Thoracic aorta (tissue), 2 donors: ENCODE data around the gene STAT5B. TPM values are rescaled to one million over a fixed set of nuclear protein-coding genes. Genes with fewer than 3 reads are reported as not detected.
A peak's percentile ranks its signal among the peaks of the same experiment; 100 is the strongest.

ENCODE experiments used
- ATAC-seq: fragments of 150-250 bp; one replicate; pipeline ENCODE4 v1.8.0; 2017; ENCODE audit warnings: low read depth; ENCODE audit not compliant: insufficient number of reproducible peaks, low FRiP score
- DNase-seq: peaks from one replicate; pipeline ENCODE4 v3.0.0-alpha.2; 2020; ENCODE audit warnings: low spot score
- H3K27ac ChIP-seq, 2 donors: fragments of 200-600 bp; sonication (generic); 1 replicate in 1 of 2; 2 replicates in 1 of 2; pipeline ENCODE4 v1.5.1; 2016; ENCODE audit warnings: mild to moderate bottlenecking in 2 of 2, moderate library complexity in 2 of 2
- H3K27me3 ChIP-seq: fragments of 200-600 bp; sonication (generic); replicated peaks from 2 replicates; pipeline ENCODE4 v1.6.0; 2016; ENCODE audit warnings: mild to moderate bottlenecking; ENCODE audit not compliant: insufficient read depth
- H3K36me3 ChIP-seq: fragments of 200-600 bp; sonication (generic); one replicate; pipeline ENCODE4 v1.5.1; 2016
- H3K4me1 ChIP-seq, 2 donors: fragments of 200-600 bp; sonication (generic); 1 replicate in 1 of 2; 2 replicates in 1 of 2; pipeline versions ENCODE4 v1.5.1 to v1.6.0; 2016; ENCODE audit warnings: low read depth in 2 of 2, mild to moderate bottlenecking in 1 of 2; ENCODE audit not compliant: control insufficient read depth in 1 of 2
- H3K4me3 ChIP-seq: fragments of 200-600 bp; sonication (generic); 2 replicates; pipeline ENCODE4 v1.5.1; 2016; ENCODE audit warnings: mild to moderate bottlenecking
- H3K9me3 ChIP-seq: fragments of 200-600 bp; sonication (generic); 2 replicates; pipeline ENCODE4 v1.5.1; 2016
- total RNA-seq, 2 donors: library from RNA; depleted of rRNA; stranded (reverse); fragments of >200 nt; gene quantifications; one replicate each; pipeline versions ENCODE4 v1.1.0 to v1.2.3, GENCODE V29; 2016
- TF ChIP-seq, protein P1 (sequence below): fragments of 200-600 bp; sonication (generic); IDR thresholded peaks from one replicate; pipeline ENCODE4 v1.5.1; 2019; ENCODE audit warnings: antibody characterized with exemption

STAT5B gene
- total RNA-seq, 2 donors from 2014 or later = 95.2 to 117 TPM

GRCh38 chr17:42255445-42255844, 20.7 kb downstream of the STAT5B start:
- Histone ChIP-seq H3K36me3 (no peaks in the 10 kb centered on the region), H3K4me3 (no peak overlapping the region), H3K4me1 (peaks cover 8 to 16% of the 10 kb centered on the region in 2 donors), H3K27ac (no peak overlapping the region), H3K27me3 (no peaks in the 10 kb centered on the region), H3K9me3 (no peaks in the 10 kb centered on the region)
- ATAC-seq = no peak
- TF ChIP-seq, protein P1, sequence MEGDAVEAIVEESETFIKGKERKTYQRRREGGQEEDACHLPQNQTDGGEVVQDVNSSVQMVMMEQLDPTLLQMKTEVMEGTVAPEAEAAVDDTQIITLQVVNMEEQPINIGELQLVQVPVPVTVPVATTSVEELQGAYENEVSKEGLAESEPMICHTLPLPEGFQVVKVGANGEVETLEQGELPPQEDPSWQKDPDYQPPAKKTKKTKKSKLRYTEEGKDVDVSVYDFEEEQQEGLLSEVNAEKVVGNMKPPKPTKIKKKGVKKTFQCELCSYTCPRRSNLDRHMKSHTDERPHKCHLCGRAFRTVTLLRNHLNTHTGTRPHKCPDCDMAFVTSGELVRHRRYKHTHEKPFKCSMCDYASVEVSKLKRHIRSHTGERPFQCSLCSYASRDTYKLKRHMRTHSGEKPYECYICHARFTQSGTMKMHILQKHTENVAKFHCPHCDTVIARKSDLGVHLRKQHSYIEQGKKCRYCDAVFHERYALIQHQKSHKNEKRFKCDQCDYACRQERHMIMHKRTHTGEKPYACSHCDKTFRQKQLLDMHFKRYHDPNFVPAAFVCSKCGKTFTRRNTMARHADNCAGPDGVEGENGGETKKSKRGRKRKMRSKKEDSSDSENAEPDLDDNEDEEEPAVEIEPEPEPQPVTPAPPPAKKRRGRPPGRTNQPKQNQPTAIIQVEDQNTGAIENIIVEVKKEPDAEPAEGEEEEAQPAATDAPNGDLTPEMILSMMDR = no peak
- DNase-seq = no peak

DNA sequence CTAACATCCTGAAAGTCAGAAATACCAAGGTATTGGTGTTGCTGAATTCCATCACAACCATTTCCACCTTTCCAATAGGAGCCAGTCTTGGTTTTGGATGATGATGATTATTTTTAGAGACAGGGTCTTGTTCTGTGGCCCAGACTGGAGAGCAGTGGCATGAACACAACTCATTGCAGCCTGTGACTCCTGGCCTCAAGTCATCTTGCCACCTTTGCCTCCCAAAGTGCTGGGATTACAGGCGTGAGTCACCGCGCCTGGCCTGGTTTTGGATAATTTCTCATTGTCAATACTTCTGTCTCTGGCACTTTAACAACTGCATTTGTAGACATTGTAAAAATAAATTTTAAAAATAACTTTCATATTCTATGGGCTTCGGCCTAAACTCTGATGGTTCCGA, 22.6 kb downstream of the STAT5B start:
- peaks cover 15 to 27% of the 10 kb centered on the region in 2 donors for H3K4me1 ChIP-seq
- DNase-seq (no peak), ATAC-seq (no peak)
- no peaks in the 10 kb centered on the region for H3K36me3 ChIP-seq
- H3K27me3 ChIP-seq = no peaks in the 10 kb centered on the region
- TF ChIP-seq, protein P1 = no peak
- H3K27ac ChIP-seq = no peak overlapping the region
- H3K9me3 ChIP-seq = no peaks in the 10 kb centered on the region
- no peak overlapping the region for H3K4me3 ChIP-seq

DNA sequence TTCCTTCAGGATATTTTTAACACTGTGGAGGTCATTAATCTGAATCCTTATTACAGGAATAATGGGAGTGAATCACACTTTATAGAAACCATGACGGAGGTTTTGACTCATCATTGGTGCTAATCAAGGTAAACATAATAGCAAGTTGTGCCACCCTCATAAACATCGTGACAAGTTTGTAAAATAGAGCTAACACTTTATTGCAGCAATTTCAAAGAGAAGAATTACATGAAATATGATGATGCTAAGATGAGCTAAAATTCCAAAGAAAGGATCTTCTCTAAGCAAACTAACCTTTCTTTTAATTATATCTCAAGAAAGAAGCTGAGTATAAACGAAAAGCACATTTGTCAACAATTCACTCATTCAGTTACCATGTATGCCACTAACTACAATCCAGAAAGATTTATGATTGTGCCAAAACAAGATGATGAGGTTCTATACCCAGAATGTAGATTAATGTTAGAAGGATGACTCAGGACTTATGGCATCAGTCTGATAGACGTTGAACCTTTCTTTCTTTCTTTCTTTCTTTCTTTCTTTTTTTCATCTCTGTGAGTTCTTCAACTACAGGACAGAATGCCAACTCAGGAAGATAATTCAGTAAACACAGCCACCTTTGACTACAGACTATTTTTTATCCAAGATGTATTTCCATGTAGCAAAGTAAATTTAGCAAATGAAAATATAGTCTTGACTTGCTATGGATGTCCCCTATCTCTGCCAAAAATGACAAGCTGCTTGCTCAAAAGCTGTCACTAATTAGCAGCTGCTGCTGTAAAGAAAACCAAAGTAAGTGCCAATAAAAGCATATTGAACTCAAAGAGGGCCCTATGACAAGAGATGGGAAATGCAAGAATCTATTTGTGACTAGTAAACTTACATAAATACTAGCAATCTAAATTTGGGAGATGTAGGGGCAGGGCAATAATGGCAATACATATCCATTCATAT, 23.3 kb downstream of the STAT5B start:
- DNase-seq (no peak), ATAC-seq (no peak)
- Histone ChIP-seq H3K27ac (no peak overlapping the region), H3K9me3 (no peaks in the 10 kb centered on the region), H3K27me3 (no peaks in the 10 kb centered on the region), H3K36me3 (no peaks in the 10 kb centered on the region), H3K4me1 (peaks cover 15 to 32% of the 10 kb centered on the region in 2 donors), H3K4me3 (no peak overlapping the region)
- TF ChIP-seq, protein P1 = no peak

GRCh38 chr17:42251115-42251514, 25.1 kb downstream of the STAT5B start:
- DNase-seq (no peak), ATAC-seq (no peak)
- Histone ChIP-seq H3K27ac (no peak overlapping the region), H3K9me3 (no peaks in the 10 kb centered on the region), H3K4me3 (no peak overlapping the region), H3K27me3 (no peaks in the 10 kb centered on the region), H3K4me1 (peaks cover 15 to 35% of the 10 kb centered on the region in 2 donors), H3K36me3 (no peaks in the 10 kb centered on the region)
- TF ChIP-seq, protein P1 = no peak

DNA sequence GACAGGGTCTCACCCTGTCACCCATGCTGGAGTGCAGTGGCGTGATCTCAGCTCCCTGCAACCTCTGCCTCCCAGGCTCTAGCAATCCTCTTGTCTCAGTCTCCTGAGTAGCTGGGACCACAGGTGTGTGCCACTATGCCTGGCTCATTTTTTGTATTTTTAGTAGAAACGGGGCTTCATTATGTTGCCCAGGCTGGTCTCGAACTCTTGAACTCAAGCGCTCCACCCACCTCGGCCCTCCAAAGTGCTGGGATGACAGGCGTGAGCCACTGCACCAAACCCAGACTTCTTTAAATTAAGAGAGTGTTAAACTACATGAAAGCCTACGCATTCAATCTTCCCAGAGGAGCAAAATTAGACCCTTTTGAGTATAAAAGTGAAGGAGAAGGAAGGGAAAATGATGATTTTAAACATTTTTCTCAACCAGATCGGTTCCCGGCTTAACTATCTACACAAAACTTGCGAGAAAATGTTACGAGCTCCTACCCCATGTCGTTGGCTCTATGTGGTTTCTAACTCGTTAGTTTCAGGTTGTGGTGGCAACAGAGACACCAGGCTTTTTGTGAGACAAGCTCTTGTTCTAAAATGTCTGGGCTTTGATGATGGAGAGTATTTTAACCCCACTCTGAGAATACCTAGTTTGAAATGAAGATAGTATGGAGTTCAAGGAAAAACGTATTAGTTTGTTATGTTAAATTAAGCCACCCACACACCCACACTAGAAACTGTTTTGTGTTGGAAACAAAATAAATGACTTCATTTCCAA, 26.3 kb downstream of the STAT5B start:
- H3K27me3 ChIP-seq = no peaks in the 10 kb centered on the region
- ATAC-seq (no peak), DNase-seq (no peak)
- peaks cover 15 to 35% of the 10 kb centered on the region in 2 donors for H3K4me1 ChIP-seq
- TF ChIP-seq, protein P1 = no peak
- H3K9me3 ChIP-seq = no peaks in the 10 kb centered on the region
- no peak overlapping the region for H3K4me3 ChIP-seq
- H3K36me3 ChIP-seq = no peaks in the 10 kb centered on the region
- peak overlapping the region in 1 of 2 donors; percentile 81 for H3K27ac ChIP-seq
